Uterus (tissue), 4 donors: ENCODE measurements around the gene C5orf63. TPM values are rescaled to one million over a fixed set of nuclear protein-coding genes. Genes with fewer than 3 reads are reported as not detected.
"Not testable (repeated sequence)": the region's sequence is repeated elsewhere in the genome, so short reads cannot be mapped to it uniquely, and the experiment has no call there.

Experiments used
- DNase-seq, 2 donors: peaks; one replicate each; pipeline ENCODE4 v3.0.0-alpha.2; 2019 to 2020
- H3K27ac ChIP-seq, 2 donors: fragments of 200-600 bp; sonication (generic); 1 replicate in 1 of 2; 2 replicates in 1 of 2; pipeline ENCODE4 v1.5.1; 2016 to 2018
- H3K27me3 ChIP-seq, 2 donors: fragments of 200-600 bp; sonication (generic); one replicate each; pipeline ENCODE4 v1.5.1; 2018 to 2019; ENCODE audit warnings: control low read depth in 1 of 2
- H3K36me3 ChIP-seq, 2 donors: fragments of 200-600 bp; sonication (generic); one replicate each; pipeline ENCODE4 v1.5.1; 2019; ENCODE audit warnings: control low read depth in 1 of 2
- H3K4me1 ChIP-seq, 2 donors: fragments of 200-600 bp; sonication (generic); one replicate each; pipeline ENCODE4 v1.5.1; 2018 to 2019; ENCODE audit warnings: control low read depth in 1 of 2
- H3K4me3 ChIP-seq, 2 donors: fragments of 200-600 bp; sonication (generic); 1 replicate in 1 of 2; 2 replicates in 1 of 2; pipeline ENCODE4 v1.5.1; 2018 to 2019; ENCODE audit warnings: mild to moderate bottlenecking in 1 of 2
- H3K9me3 ChIP-seq, 2 donors: fragments of 200-600 bp; sonication (generic); one replicate each; pipeline ENCODE4 v1.5.1; 2019; ENCODE audit warnings: control low read depth in 1 of 2
- POLR2A ChIP-seq, 2 donors: fragments of 450-650 bp; IDR thresholded peaks; one replicate each; pipeline ENCODE4 v1.6.1; 2016; ENCODE audit warnings: antibody characterized with exemption in 2 of 2, mild to moderate bottlenecking in 1 of 2, moderate library complexity in 1 of 2
- intact Hi-C: fragments of 100-400 bp; cut with DNase I; formaldehyde crosslinking; loops from one replicate; pipeline ENCODE4 v1.15.1; 2023; ENCODE audit warnings: low total_unique reads
- total RNA-seq, 4 donors: library from RNA; depleted of rRNA in 3 of 4; stranded (reverse); fragments of >200 nt in 3 of 4; gene quantifications; one replicate each; pipeline versions ENCODE4 v1.1.0 to v1.2.4, GENCODE V29; 2014 to 2023
- TF ChIP-seq, protein P1 (sequence below), 4 experiments: fragments of 200-600 bp in 2 of 4; fragments of 450-650 bp in 2 of 4; sonication (generic) in 2 of 4; IDR thresholded peaks; one replicate each; pipeline ENCODE4 v1.5.1; 2016 to 2019; ENCODE audit warnings: antibody characterized with exemption in 4 of 4, mild to moderate bottlenecking in 2 of 4, moderate library complexity in 1 of 4
- donor health status: DM: yes; HTN: yes; CAD: no.

Gene C5orf63
- total RNA-seq, 4 donors from 2014 or later = 3.6 to 6.0 (median 4.8) TPM; not detected in 1

- H3K4me1 ChIP-seq = no peaks in the 10 kb centered on the region
- intact Hi-C loops = no loop called here
- TF ChIP-seq, protein P1, sequence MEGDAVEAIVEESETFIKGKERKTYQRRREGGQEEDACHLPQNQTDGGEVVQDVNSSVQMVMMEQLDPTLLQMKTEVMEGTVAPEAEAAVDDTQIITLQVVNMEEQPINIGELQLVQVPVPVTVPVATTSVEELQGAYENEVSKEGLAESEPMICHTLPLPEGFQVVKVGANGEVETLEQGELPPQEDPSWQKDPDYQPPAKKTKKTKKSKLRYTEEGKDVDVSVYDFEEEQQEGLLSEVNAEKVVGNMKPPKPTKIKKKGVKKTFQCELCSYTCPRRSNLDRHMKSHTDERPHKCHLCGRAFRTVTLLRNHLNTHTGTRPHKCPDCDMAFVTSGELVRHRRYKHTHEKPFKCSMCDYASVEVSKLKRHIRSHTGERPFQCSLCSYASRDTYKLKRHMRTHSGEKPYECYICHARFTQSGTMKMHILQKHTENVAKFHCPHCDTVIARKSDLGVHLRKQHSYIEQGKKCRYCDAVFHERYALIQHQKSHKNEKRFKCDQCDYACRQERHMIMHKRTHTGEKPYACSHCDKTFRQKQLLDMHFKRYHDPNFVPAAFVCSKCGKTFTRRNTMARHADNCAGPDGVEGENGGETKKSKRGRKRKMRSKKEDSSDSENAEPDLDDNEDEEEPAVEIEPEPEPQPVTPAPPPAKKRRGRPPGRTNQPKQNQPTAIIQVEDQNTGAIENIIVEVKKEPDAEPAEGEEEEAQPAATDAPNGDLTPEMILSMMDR (IDR thresholded peaks at IDR 0.05) = no peak
- no peak for TF ChIP-seq POLR2A (IDR thresholded peaks at IDR 0.05)
- H3K27me3 ChIP-seq = no peaks in the 10 kb centered on the region
- no peak overlapping the region for H3K27ac ChIP-seq
- no peaks in the 10 kb centered on the region for H3K36me3 ChIP-seq
- H3K9me3 ChIP-seq = no peaks in the 10 kb centered on the region
- no peak overlapping the region for H3K4me3 ChIP-seq
- no peak for DNase-seq
These were observed 50.5 kb downstream of the C5orf63 start for GRCh38 chr5:127022846-127023245.

DNA sequence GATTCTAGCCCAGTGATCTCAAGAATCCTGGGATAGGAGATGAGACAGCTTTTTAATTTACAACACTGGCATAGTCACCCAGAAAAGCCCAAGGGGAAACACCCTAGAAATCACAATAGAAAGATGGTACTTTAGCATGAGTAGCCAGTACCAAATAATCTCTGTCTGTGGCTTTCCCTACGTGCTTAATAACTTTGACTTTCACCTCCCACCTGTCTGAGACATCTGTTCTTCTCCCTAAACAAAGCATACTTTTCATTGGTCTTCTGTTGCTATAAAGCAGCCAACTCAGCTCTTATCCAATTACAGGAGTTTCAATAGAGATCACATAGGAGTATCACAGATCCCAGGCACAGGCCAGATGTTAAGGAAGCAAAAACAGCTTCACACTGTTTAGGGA is 53.4 kb downstream of the C5orf63 start:
- intact Hi-C loops = no loop called here
- H3K27ac ChIP-seq = no peak overlapping the region
- no peaks in the 10 kb centered on the region for H3K9me3 ChIP-seq
- no peaks in the 10 kb centered on the region for H3K4me1 ChIP-seq
- H3K4me3 ChIP-seq = no peak overlapping the region
- TF ChIP-seq, protein P1 (IDR thresholded peaks at IDR 0.05) = no peak
- no peak for TF ChIP-seq POLR2A (IDR thresholded peaks at IDR 0.05)
- H3K36me3 ChIP-seq = no peaks in the 10 kb centered on the region
- DNase-seq = no peak
- no peaks in the 10 kb centered on the region for H3K27me3 ChIP-seq

GRCh38 chr5:127016722-127017121 is 56.6 kb downstream of the C5orf63 start:
- intact Hi-C loops, H3K4me3 ChIP-seq, H3K4me1 ChIP-seq, DNase-seq, H3K27me3 ChIP-seq, H3K9me3 ChIP-seq, H3K36me3 ChIP-seq, H3K27ac ChIP-seq: not testable (repeated sequence)

GRCh38 chr5:127015716-127016115 is 57.6 kb downstream of the C5orf63 start:
- DNase-seq = no peak
- no peaks in the 10 kb centered on the region for H3K4me1 ChIP-seq
- TF ChIP-seq, protein P1 (IDR thresholded peaks at IDR 0.05) = no peak
- TF ChIP-seq POLR2A (IDR thresholded peaks at IDR 0.05) = no peak
- no peak overlapping the region for H3K27ac ChIP-seq
- no peaks in the 10 kb centered on the region for H3K9me3 ChIP-seq
- H3K27me3 ChIP-seq = no peaks in the 10 kb centered on the region
- H3K36me3 ChIP-seq = no peaks in the 10 kb centered on the region
- intact Hi-C loops = no loop called here
- no peak overlapping the region for H3K4me3 ChIP-seq

- Histone ChIP-seq H3K27ac (no peak overlapping the region), H3K4me1 (no peaks in the 10 kb centered on the region), H3K36me3 (no peaks in the 10 kb centered on the region), H3K27me3 (no peaks in the 10 kb centered on the region), H3K9me3 (no peaks in the 10 kb centered on the region), H3K4me3 (no peak overlapping the region)
- no peak for TF ChIP-seq POLR2A (IDR thresholded peaks at IDR 0.05)
- TF ChIP-seq, protein P1 (IDR thresholded peaks at IDR 0.05) = no peak
- intact Hi-C loops = no loop called here
- no peak for DNase-seq
These were observed 58.7 kb downstream of the C5orf63 start for GRCh38 chr5:127014573-127014972.

DNA sequence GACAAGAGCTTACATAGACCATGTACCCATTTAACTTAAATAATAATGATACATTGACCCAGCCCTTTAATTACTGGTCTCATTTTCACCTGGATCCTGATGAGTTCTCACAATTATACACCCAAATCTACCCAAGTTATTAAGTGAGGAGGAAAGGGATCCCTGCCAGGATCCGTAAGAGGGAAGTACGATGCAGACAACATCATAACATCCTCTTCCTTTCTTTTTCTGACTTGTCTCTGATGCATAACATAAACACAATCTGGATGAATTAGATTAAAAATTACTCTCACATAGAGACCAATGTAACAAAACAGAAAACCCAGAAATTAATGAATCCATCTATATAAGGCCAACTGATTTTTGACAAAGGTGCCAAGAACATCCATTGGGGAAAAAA is 59.9 kb downstream of the C5orf63 start:
- DNase-seq = no peak
- no peaks in the 10 kb centered on the region for H3K9me3 ChIP-seq
- TF ChIP-seq, protein P1 (IDR thresholded peaks at IDR 0.05) = no peak
- no peak for TF ChIP-seq POLR2A (IDR thresholded peaks at IDR 0.05)
- intact Hi-C loops = no loop called here
- no peaks in the 10 kb centered on the region for H3K4me1 ChIP-seq
- no peak overlapping the region for H3K4me3 ChIP-seq
- no peak overlapping the region for H3K27ac ChIP-seq
- no peaks in the 10 kb centered on the region for H3K27me3 ChIP-seq
- no peaks in the 10 kb centered on the region for H3K36me3 ChIP-seq
